A549 (cell line): ENCODE measurements around the gene WDR49. TPM values are rescaled to one million over a fixed set of nuclear protein-coding genes. Genes with fewer than 3 reads are reported as not detected.

Source experiments
- ATAC-seq, 2 experiments: fragments of 200-7000 bp in 1 of 2; fragments of >200 bp in 1 of 2; cut with Nextera tagmentation in 1 of 2; cut with Tn5 transposase in 1 of 2; 3 replicates each; pipeline versions ENCODE4 v1.8.0 to v1.9.1; 2018 to 2020; ENCODE audit warnings: mild to moderate bottlenecking in 1 of 2, moderate library complexity in 1 of 2
- CTCF ChIA-PET: fragments of 300-600 bp; sonication (Branson Sonifier 250); formaldehyde crosslinking; extraction: SDS; loops from one replicate; lab custom pipeline; 2021; ENCODE audit warnings: antibody characterized with exemption, inconsistent platforms; lab: Yijun Ruan, JAX
- POLR2A ChIA-PET: fragments of 350-600 bp; formaldehyde crosslinking; extraction: SDS; loops from one replicate; lab custom pipeline; 2021; ENCODE audit warnings: antibody characterized with exemption, inconsistent platforms; lab: Yijun Ruan, JAX
- DNase-seq, 2 experiments: peaks; one replicate each; pipeline versions ENCODE4 v3.0.0 to v3.0.0-alpha.2; 2011 to 2016; ENCODE audit warnings: low read depth in 1 of 2, low spot score in 1 of 2
- FAIRE-seq: peaks from 2 replicates; lab custom pipeline; 2011; peaks lifted over from hg19 to GRCh38; lab: Jason Lieb, UNC
- H3K27ac ChIP-seq, 2 experiments: fragments of >200 bp; sonication (Bioruptor Twin); formaldehyde crosslinking; 3 replicates each; pipeline ENCODE4 v1.5.1; 2016 to 2017
- H3K4me1 ChIP-seq: fragments of >200 bp; sonication (Bioruptor Twin); formaldehyde crosslinking; 3 replicates; pipeline ENCODE4 v1.6.1; 2016
- H3K4me2 ChIP-seq: fragments of >200 bp; sonication (Bioruptor Twin); formaldehyde crosslinking; 3 replicates; pipeline ENCODE4 v1.6.1; 2016
- H3K4me3 ChIP-seq: fragments of >200 bp; sonication (Bioruptor Twin); formaldehyde crosslinking; 3 replicates; pipeline ENCODE4 v1.5.1; 2016
- H3K9me3 ChIP-seq: fragments of >200 bp; sonication (Bioruptor Twin); formaldehyde crosslinking; 3 replicates; pipeline ENCODE4 v1.6.1; 2016
- CBX2 ChIP-seq: fragments of 200-600 bp; sonication (generic); IDR thresholded peaks from 2 replicates; pipeline ENCODE4 v1.6.1; 2016; ENCODE audit warnings: low read depth, mild to moderate bottlenecking, borderline replicate concordance
- CBX8 ChIP-seq: fragments of 200-600 bp; sonication (generic); IDR thresholded peaks from 2 replicates; pipeline ENCODE4 v1.6.1; 2016
- CHD2 ChIP-seq: fragments of 150-350 bp; IDR thresholded peaks from 2 replicates; pipeline ENCODE4 v1.6.1; 2014; ENCODE audit warnings: low read length; ENCODE audit not compliant: partially characterized antibody
- CHD4 ChIP-seq: fragments of 200-600 bp; sonication (generic); IDR thresholded peaks from 2 replicates; pipeline ENCODE4 v1.6.1; 2016; ENCODE audit warnings: antibody characterized with exemption, mild to moderate bottlenecking, borderline replicate concordance
- EHF ChIP-seq: fragments of 250-450 bp; sonication (Bioruptor Pico); IDR thresholded peaks from 2 replicates; pipeline ENCODE4 v1.5.0; 2020; ENCODE audit warnings: mild to moderate bottlenecking
- EP300 ChIP-seq, 2 experiments: fragments of >200 bp; sonication (Bioruptor Twin); formaldehyde crosslinking; IDR thresholded peaks; 2 replicates in 1 of 2; 3 replicates in 1 of 2; pipeline ENCODE4 v1.6.1; 2016 to 2017
- ESRRA ChIP-seq: fragments of 150-350 bp; IDR thresholded peaks from 2 replicates; pipeline ENCODE4 v1.6.1; 2014; ENCODE audit warnings: mild to moderate bottlenecking, low read length, borderline replicate concordance
- HDAC2 ChIP-seq: fragments of 200-600 bp; sonication (generic); IDR thresholded peaks from 2 replicates; pipeline ENCODE4 v1.6.1; 2016
- HOXA7 ChIP-seq: fragments of 250-450 bp; sonication (Bioruptor Pico); IDR thresholded peaks from 2 replicates; pipeline ENCODE4 v1.5.0; 2020; ENCODE audit warnings: mild to moderate bottlenecking, moderate library complexity
- HOXB13 ChIP-seq: fragments of 250-450 bp; sonication (Bioruptor Pico); IDR thresholded peaks from 2 replicates; pipeline ENCODE4 v1.5.0; 2020; ENCODE audit warnings: low read depth, mild to moderate bottlenecking, moderate library complexity
- JUNB ChIP-seq: fragments of >200 bp; sonication (Bioruptor Twin); formaldehyde crosslinking; IDR thresholded peaks from 2 replicates; pipeline ENCODE4 v1.6.1; 2016
- KDM1A ChIP-seq: fragments of 200-600 bp; sonication (generic); IDR thresholded peaks from 2 replicates; pipeline ENCODE4 v1.6.1; 2016; ENCODE audit warnings: low read depth, mild to moderate bottlenecking
- MYC ChIP-seq: IDR thresholded peaks from 2 replicates; pipeline ENCODE4 v1.6.1; 2012; ENCODE audit warnings: mild to moderate bottlenecking, inconsistent platforms, low read length, improper control_type of control experiment, borderline replicate concordance
- NPAS2 ChIP-seq: fragments of 250-450 bp; sonication (Bioruptor Pico); IDR thresholded peaks from 2 replicates; pipeline ENCODE4 v1.8.0; 2022; ENCODE audit warnings: mild to moderate bottlenecking, moderate library complexity, borderline replicate concordance
- PHF8 ChIP-seq: fragments of 200-600 bp; sonication (generic); IDR thresholded peaks from 2 replicates; pipeline ENCODE4 v1.6.1; 2016; ENCODE audit warnings: low read depth, mild to moderate bottlenecking, antibody characterized with exemption, moderate library complexity, borderline replicate concordance
- POLR2A ChIP-seq: IDR thresholded peaks from 2 replicates; pipeline ENCODE4 v1.6.1; 2012; ENCODE audit warnings: mild to moderate bottlenecking, low read length
- RARB ChIP-seq: fragments of 250-450 bp; sonication (Bioruptor Pico); IDR thresholded peaks from 2 replicates; pipeline ENCODE4 v1.8.0; 2021; ENCODE audit warnings: mild to moderate bottlenecking, moderate library complexity
- SREBF2 ChIP-seq: fragments of 450-650 bp; IDR thresholded peaks from 2 replicates; pipeline ENCODE4 v1.6.1; 2014; ENCODE audit warnings: mild to moderate bottlenecking, moderate library complexity
- TFCP2L1 ChIP-seq: fragments of 250-450 bp; sonication (Bioruptor Pico); IDR thresholded peaks from 2 replicates; pipeline ENCODE4 v1.5.0; 2021; ENCODE audit warnings: mild to moderate bottlenecking
- ZC3H11A ChIP-seq: fragments of 450-650 bp; IDR thresholded peaks from 2 replicates; pipeline ENCODE4 v1.6.1; 2014; ENCODE audit warnings: antibody characterized with exemption, mild to moderate bottlenecking
- ZNF302 ChIP-seq: fragments of 250-450 bp; sonication (Bioruptor Pico); IDR thresholded peaks from 2 replicates; pipeline ENCODE4 v1.9.0; 2021; ENCODE audit warnings: inconsistent platforms, mild to moderate bottlenecking, moderate library complexity
- ZSCAN20 ChIP-seq: fragments of 250-450 bp; sonication (Bioruptor Pico); IDR thresholded peaks from 2 replicates; pipeline ENCODE4 v1.8.0; 2022; ENCODE audit warnings: mild to moderate bottlenecking, moderate library complexity
- WGBS: methylation state at CpG from one replicate; pipeline ENCODE4 v1.1.6; 2017; ENCODE audit errors: missing lambda C conversion rate; 5-methylcytosine and 5-hydroxymethylcytosine counted together
- polyA plus RNA-seq, 4 experiments: library from polyadenylated mRNA; depleted of rRNA in 3 of 4; stranded (reverse); fragments of >200 nt; fragmentation: RNase III in 1 of 4; extraction: RNeasy Plus Mini Kit Qiagen cat#74134 plus additional on column Dnase treatment in 1 of 4; gene quantifications; 2 replicates in 3 of 4; 3 replicates in 1 of 4; pipeline ENCODE4 v1.2.3, GENCODE V29; 2011 to 2017
- TF ChIP-seq, protein P1 (sequence below): fragments of >200 bp; sonication (Bioruptor Twin); formaldehyde crosslinking; IDR thresholded peaks from 2 replicates; pipeline ENCODE4 v1.6.1; 2016
- TF ChIP-seq, protein P2 (sequence below): IDR thresholded peaks from 2 replicates; pipeline ENCODE4 v1.6.1; 2012
- TF ChIP-seq, protein P3 (sequence below): fragments of 250-450 bp; sonication (Bioruptor Pico); IDR thresholded peaks from 2 replicates; pipeline ENCODE4 v1.5.0; 2021; ENCODE audit warnings: mild to moderate bottlenecking, moderate library complexity, borderline replicate concordance
- TF ChIP-seq, protein P4 (sequence below): fragments of 150-350 bp; IDR thresholded peaks from 2 replicates; pipeline ENCODE4 v1.6.1; 2014; ENCODE audit warnings: low read depth, mild to moderate bottlenecking, low read length
- TF ChIP-seq, protein P5 (sequence below): fragments of 450-650 bp; IDR thresholded peaks from 2 replicates; pipeline ENCODE4 v1.6.1; 2014; ENCODE audit warnings: antibody characterized with exemption
- TF ChIP-seq, protein P6 (sequence below): fragments of >200 bp; sonication (Bioruptor Twin); formaldehyde crosslinking; IDR thresholded peaks from 3 replicates; pipeline ENCODE4 v1.6.1; 2016
- TF ChIP-seq, protein P7 (sequence below): fragments of >200 bp; sonication (Bioruptor Twin); formaldehyde crosslinking; IDR thresholded peaks from 3 replicates; pipeline ENCODE4 v1.5.1; 2016

Gene WDR49
- polyA plus RNA-seq, 2 of the 4 experiments (the other 2 are of a cell fraction): not detected

DNA sequence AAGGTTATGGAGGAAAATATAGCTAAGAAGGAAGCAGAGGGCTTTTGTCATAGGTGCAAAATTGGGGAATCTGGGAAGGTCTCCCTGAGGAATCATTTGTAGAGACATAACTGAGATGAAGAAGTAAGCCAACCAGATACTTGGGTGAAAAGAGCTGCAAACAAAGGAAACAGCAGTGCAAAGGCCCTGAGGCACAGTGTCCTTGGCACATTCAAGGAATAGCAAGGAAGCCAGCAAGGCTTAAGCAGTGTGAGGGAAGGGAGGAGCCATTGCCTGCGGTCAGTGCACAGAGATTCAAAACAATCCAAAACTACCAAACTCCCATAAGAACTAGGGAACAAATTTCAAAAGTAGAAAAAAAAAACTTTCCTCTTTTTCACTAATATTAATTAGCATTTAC is 88.3 kb downstream of the WDR49 start:
- no peaks in the 10 kb centered on the region for H3K4me1 ChIP-seq
- ChIA-PET POLR2A (no interaction called here), CTCF (no interaction called here)
- no peak overlapping the region for H3K4me3 ChIP-seq
- WGBS: 63% methylated on average over 1 of the region's 1 CpG
- TF ChIP-seq EHF (CRISPR knock-in tag) (no peak), PHF8 (no peak), ZSCAN20 (no peak)
- H3K4me2 ChIP-seq: no peak overlapping the region
- ATAC-seq: no peak
- no peaks in the 10 kb centered on the region for H3K9me3 ChIP-seq
- FAIRE-seq: no peak
- no peak overlapping the region for H3K27ac ChIP-seq
- no peak for DNase-seq

DNA sequence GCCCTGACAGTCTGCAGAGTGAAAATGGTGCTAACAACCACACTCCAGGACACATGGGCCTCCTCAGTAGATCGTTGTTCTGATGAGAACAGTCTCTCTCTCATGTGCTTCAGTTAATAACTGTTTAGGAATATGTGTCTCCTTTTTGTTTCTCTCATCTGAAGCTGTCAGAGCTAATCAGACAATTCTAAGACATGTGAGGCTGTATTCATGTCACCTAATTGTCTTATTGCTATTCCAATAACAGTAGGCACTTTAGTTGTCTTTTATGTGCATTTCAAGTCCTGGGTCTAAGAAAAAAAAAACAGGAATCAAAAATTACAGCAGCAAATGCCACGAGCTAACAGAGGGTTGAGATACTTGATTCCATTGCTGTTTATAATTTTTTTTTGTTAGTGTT is 89.1 kb downstream of the WDR49 start:
- 3% methylated on average over 2 of the region's 2 CpGs for WGBS
- no peak for FAIRE-seq

DNA sequence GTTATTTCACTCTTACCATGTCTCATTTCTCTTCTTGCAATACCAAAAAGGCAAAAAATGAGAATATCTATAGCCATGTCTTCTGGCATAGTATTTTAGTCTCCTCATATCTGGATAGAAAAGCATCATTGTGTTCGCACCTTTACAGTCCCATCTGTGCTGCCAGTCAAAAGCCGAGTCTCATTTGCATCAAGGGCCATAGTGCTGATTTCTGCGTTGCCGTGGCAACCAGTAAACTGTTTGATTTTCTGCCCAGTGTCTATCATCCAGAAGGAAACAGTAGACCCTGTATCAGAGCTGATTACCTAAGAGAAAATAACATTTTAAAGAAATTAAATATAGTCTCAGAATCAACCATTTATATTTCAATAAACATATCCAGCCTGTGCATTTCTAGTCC is 93.8 kb downstream of the WDR49 start:
- no peaks in the 10 kb centered on the region for H3K4me1 ChIP-seq
- H3K27ac ChIP-seq: no peak overlapping the region
- FAIRE-seq (no peak), DNase-seq (no peak), ATAC-seq (no peak)
- 11% methylated on average over 4 of the region's 4 CpGs for WGBS
- H3K4me2 ChIP-seq: no peak overlapping the region
- POLR2A ChIA-PET: no interaction called here
- H3K4me3 ChIP-seq: no peak overlapping the region
- CTCF ChIA-PET: no interaction called here
- no peak for TF ChIP-seq SREBF2
- TF ChIP-seq RARB (CRISPR knock-in tag): no peak
- TF ChIP-seq, protein P1, sequence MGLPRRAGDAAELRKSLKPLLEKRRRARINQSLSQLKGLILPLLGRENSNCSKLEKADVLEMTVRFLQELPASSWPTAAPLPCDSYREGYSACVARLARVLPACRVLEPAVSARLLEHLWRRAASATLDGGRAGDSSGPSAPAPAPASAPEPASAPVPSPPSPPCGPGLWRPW: no peak
- no peak for TF ChIP-seq ESRRA
- no peak for TF ChIP-seq CHD2
- TF ChIP-seq, protein P2, sequence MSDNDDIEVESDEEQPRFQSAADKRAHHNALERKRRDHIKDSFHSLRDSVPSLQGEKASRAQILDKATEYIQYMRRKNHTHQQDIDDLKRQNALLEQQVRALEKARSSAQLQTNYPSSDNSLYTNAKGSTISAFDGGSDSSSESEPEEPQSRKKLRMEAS: no peak
- TF ChIP-seq ZNF302 (CRISPR knock-in tag): no peak
- TF ChIP-seq, protein P3, sequence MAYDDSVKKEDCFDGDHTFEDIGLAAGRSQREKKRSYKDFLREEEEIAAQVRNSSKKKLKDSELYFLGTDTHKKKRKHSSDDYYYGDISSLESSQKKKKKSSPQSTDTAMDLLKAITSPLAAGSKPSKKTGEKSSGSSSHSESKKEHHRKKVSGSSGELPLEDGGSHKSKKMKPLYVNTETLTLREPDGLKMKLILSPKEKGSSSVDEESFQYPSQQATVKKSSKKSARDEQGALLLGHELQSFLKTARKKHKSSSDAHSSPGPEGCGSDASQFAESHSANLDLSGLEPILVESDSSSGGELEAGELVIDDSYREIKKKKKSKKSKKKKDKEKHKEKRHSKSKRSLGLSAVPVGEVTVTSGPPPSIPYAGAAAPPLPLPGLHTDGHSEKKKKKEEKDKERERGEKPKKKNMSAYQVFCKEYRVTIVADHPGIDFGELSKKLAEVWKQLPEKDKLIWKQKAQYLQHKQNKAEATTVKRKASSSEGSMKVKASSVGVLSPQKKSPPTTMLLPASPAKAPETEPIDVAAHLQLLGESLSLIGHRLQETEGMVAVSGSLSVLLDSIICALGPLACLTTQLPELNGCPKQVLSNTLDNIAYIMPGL (CRISPR knock-in tag): no peak
- no peak for TF ChIP-seq NPAS2 (CRISPR knock-in tag)
- no peak for TF ChIP-seq EP300 (IDR thresholded peaks at IDR 0.05)
- TF ChIP-seq, protein P4, sequence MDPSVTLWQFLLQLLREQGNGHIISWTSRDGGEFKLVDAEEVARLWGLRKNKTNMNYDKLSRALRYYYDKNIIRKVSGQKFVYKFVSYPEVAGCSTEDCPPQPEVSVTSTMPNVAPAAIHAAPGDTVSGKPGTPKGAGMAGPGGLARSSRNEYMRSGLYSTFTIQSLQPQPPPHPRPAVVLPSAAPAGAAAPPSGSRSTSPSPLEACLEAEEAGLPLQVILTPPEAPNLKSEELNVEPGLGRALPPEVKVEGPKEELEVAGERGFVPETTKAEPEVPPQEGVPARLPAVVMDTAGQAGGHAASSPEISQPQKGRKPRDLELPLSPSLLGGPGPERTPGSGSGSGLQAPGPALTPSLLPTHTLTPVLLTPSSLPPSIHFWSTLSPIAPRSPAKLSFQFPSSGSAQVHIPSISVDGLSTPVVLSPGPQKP: no peak
- TF ChIP-seq, protein P5, sequence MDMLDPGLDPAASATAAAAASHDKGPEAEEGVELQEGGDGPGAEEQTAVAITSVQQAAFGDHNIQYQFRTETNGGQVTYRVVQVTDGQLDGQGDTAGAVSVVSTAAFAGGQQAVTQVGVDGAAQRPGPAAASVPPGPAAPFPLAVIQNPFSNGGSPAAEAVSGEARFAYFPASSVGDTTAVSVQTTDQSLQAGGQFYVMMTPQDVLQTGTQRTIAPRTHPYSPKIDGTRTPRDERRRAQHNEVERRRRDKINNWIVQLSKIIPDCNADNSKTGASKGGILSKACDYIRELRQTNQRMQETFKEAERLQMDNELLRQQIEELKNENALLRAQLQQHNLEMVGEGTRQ: no peak
- TF ChIP-seq ZC3H11A: no peak
- no peak for TF ChIP-seq POLR2A
- H3K9me3 ChIP-seq: no peaks in the 10 kb centered on the region

More for the DNA sequence above, 89.1 kb downstream of the WDR49 start:
- Histone ChIP-seq H3K4me1 (no peaks in the 10 kb centered on the region), H3K9me3 (no peaks in the 10 kb centered on the region), H3K4me3 (no peak overlapping the region), H3K27ac (no peak overlapping the region)
- no peak for ATAC-seq
- no peak for TF ChIP-seq HDAC2
- no peak for TF ChIP-seq TFCP2L1 (CRISPR knock-in tag)
- TF ChIP-seq CHD4: no peak
- no peak for TF ChIP-seq KDM1A
- no peak for TF ChIP-seq HOXA7
- no peak for TF ChIP-seq MYC
- no peak for TF ChIP-seq CBX2
- TF ChIP-seq, protein P6, sequence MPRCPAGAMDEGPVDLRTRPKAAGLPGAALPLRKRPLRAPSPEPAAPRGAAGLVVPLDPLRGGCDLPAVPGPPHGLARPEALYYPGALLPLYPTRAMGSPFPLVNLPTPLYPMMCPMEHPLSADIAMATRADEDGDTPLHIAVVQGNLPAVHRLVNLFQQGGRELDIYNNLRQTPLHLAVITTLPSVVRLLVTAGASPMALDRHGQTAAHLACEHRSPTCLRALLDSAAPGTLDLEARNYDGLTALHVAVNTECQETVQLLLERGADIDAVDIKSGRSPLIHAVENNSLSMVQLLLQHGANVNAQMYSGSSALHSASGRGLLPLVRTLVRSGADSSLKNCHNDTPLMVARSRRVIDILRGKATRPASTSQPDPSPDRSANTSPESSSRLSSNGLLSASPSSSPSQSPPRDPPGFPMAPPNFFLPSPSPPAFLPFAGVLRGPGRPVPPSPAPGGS: no peak
- TF ChIP-seq, protein P7, sequence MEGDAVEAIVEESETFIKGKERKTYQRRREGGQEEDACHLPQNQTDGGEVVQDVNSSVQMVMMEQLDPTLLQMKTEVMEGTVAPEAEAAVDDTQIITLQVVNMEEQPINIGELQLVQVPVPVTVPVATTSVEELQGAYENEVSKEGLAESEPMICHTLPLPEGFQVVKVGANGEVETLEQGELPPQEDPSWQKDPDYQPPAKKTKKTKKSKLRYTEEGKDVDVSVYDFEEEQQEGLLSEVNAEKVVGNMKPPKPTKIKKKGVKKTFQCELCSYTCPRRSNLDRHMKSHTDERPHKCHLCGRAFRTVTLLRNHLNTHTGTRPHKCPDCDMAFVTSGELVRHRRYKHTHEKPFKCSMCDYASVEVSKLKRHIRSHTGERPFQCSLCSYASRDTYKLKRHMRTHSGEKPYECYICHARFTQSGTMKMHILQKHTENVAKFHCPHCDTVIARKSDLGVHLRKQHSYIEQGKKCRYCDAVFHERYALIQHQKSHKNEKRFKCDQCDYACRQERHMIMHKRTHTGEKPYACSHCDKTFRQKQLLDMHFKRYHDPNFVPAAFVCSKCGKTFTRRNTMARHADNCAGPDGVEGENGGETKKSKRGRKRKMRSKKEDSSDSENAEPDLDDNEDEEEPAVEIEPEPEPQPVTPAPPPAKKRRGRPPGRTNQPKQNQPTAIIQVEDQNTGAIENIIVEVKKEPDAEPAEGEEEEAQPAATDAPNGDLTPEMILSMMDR: no peak
- TF ChIP-seq HOXB13 (CRISPR knock-in tag): no peak
- TF ChIP-seq CBX8: no peak
- TF ChIP-seq, protein P1: no peak
- no peak for TF ChIP-seq NPAS2 (CRISPR knock-in tag)
- no peak for TF ChIP-seq JUNB
- TF ChIP-seq, all 56 proteins: peak for 0
- ChIA-PET CTCF (interaction anchor here (0.6 kb wide), 1 partner anchor 18 kb away, joined by 3 read pairs; no protein-coding TSS in a partner anchor), POLR2A (no interaction called here)
- no peak for DNase-seq
- no peak overlapping the region for H3K4me2 ChIP-seq
